Ovary (tissue), 3 donors: ENCODE data around the gene ALG1.
"Not testable (repeated sequence)": the region's sequence is repeated elsewhere in the genome, so short reads cannot be mapped to it uniquely, and the experiment has no call there.

ENCODE experiments used
- CTCF ChIP-seq, 3 donors: fragments of 450-650 bp in 2 of 3; fragments of 200-600 bp in 1 of 3; IDR thresholded peaks; one replicate each; pipeline versions ENCODE4 v1.5.1 to v1.8.0; 2016 to 2022; ENCODE audit warnings: antibody characterized with exemption in 3 of 3, mild to moderate bottlenecking in 1 of 3
- POLR2A ChIP-seq: fragments of 450-650 bp; IDR thresholded peaks from one replicate; pipeline ENCODE4 v1.6.1; 2017; ENCODE audit warnings: antibody characterized with exemption, mild to moderate bottlenecking, moderate library complexity
- donor health status: DM: no; HTN: no; CAD: no.

- not testable (repeated sequence) for TF ChIP-seq POLR2A; CTCF (IDR thresholded peaks at IDR 0.05)
Observed at GRCh38 chr16:5110933-5111332, 39.3 kb downstream of the ALG1 start.
